Progenitor cell of endocrine pancreas (in vitro differentiated cells): ENCODE data around the gene NRXN2. TPM values are rescaled to one million over a fixed set of nuclear protein-coding genes. Genes with fewer than 3 reads are reported as not detected.

Experiments used
- DNase-seq: peaks from one replicate; pipeline ENCODE4 v3.0.0; 2021; ENCODE audit warnings: low spot score; ENCODE audit not compliant: unreplicated experiment
- H3K27ac Mint-ChIP-seq: 2 replicates; pipeline ENCODE4 v1.8.0; 2021; ENCODE audit warnings: mild to moderate bottlenecking, moderate library complexity, mixed read lengths
- H3K27me3 Mint-ChIP-seq: 2 replicates; pipeline ENCODE4 v1.8.0; 2021; ENCODE audit warnings: mixed read lengths
- H3K36me3 Mint-ChIP-seq: 2 replicates; pipeline ENCODE4 v1.8.0; 2022; ENCODE audit warnings: mixed read lengths; ENCODE audit not compliant: insufficient read depth
- H3K4me1 Mint-ChIP-seq: 2 replicates; pipeline ENCODE4 v1.8.0; 2021; ENCODE audit warnings: low read depth, mixed read lengths
- H3K4me3 Mint-ChIP-seq: 2 replicates; pipeline ENCODE4 v1.8.0; 2021; ENCODE audit warnings: low read depth, mild to moderate bottlenecking, moderate library complexity, mixed read lengths
- H3K9me3 Mint-ChIP-seq: 2 replicates; pipeline ENCODE4 v1.8.0; 2021; ENCODE audit warnings: low read depth, mixed read lengths
- CTCF ChIP-seq: fragments of 200-600 bp; sonication (generic); IDR thresholded peaks from one replicate; pipeline ENCODE4 v1.5.0; 2021; ENCODE audit warnings: antibody characterized with exemption, mild to moderate bottlenecking; ENCODE audit not compliant: unreplicated experiment
- total RNA-seq: library from RNA; stranded (reverse); gene quantifications from 2 replicates; pipeline ENCODE4 v1.2.1, GENCODE V29; 2021

NRXN2 gene
- total RNA-seq, 1 donor from 2014 or later = 0.17 TPM

- Mint-ChIP-seq H3K9me3 (no peaks in the 10 kb centered on the region), H3K27ac (no peak overlapping the region), H3K4me3 (no peak overlapping the region), H3K27me3 (peaks cover 26% of the 10 kb centered on the region), H3K4me1 (no peaks in the 10 kb centered on the region), H3K36me3 (no peaks in the 10 kb centered on the region)
- no peak for DNase-seq
- no peak for TF ChIP-seq CTCF
These were observed 118.3 kb downstream of the NRXN2 start for GRCh38 chr11:64604458-64605243.

DNA sequence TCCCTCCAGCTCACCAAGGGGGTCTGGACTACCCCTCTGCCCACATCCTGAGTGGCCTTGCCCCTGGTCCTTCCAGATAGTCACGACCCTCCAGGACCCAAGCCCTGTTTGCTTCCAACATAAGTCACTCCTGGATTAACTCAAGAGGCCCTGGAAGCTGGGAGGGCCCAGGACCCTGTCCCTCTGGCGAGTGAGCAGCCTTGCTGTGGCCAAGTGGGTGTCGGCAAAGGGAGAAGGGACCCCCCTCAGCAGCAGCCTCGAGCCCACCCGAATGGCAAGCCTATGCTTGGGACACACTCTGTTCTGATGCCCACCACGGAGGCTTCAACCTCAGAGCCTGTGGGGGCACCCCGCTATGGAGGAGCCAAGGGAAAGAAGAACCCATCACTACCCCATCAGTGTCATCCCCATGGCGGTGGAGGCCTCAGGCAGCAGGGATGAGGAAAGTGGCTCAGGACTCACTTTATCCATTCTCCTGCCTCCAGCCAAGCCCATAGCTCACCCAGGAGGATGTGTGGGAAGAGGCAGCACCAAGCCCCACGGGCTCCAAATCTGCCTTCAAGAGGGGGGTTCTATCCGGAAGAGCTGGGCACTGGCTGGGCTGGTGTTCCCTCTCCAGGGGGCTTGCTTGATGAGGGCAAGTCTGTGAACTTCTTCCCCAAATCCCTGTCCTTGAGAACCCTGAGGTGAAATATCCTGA is 119.4 kb downstream of the NRXN2 start:
- Mint-ChIP-seq H3K9me3 (no peaks in the 10 kb centered on the region), H3K27ac (no peak overlapping the region), H3K36me3 (no peaks in the 10 kb centered on the region), H3K27me3 (peaks cover 24% of the 10 kb centered on the region), H3K4me1 (no peaks in the 10 kb centered on the region), H3K4me3 (no peak overlapping the region)
- DNase-seq = no peak
- no peak for TF ChIP-seq CTCF

- H3K36me3 Mint-ChIP-seq = no peaks in the 10 kb centered on the region
- TF ChIP-seq CTCF = no peak
- DNase-seq = no peak
- no peaks in the 10 kb centered on the region for H3K4me1 Mint-ChIP-seq
- H3K27me3 Mint-ChIP-seq = peaks cover 19% of the 10 kb centered on the region
- H3K4me3 Mint-ChIP-seq = no peak overlapping the region
- H3K27ac Mint-ChIP-seq = no peak overlapping the region
- no peaks in the 10 kb centered on the region for H3K9me3 Mint-ChIP-seq
These were observed 120.4 kb downstream of the NRXN2 start for GRCh38 chr11:64602466-64603070.

DNA sequence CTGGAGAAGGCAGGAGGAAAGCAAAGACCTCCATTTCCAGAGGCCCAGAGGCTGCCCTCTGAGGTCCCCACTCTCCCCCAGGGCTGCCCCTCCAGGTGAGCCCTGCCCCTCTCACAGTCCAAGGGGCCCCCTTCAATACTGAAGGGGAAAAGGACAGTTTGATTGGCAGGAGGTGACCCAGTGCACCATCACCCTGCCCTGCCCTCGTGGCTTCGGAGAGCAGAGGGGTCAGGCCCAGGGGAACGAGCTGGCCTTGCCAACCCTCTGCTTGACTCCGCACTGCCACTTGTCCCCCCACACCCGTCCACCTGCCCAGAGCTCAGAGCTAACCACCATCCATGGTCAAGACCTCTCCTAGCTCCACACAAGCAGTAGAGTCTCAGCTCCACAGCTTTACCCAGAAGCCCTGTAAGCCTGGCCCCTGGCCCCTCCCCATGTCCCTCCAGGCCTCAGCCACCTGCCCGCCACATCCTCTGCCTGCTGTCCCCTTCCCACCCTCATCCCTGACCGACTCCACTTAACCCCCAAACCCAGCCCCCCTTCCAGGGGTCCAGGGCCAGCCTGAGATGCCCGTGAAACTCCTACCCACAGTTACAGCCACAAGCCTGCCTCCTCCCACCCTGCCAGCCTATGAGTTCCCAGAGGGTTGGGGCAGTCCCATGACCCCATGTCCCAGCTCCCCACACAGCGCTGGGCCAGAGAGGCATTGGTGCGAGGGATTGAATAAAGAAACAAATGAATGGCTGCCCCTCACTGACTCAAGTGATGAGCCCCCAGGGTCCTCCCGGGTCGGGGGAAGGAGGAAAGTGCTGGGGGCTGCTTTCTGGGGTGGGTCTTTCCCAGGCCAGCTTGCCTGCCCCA is 121.2 kb downstream of the NRXN2 start:
- no peaks in the 10 kb centered on the region for H3K36me3 Mint-ChIP-seq
- peaks cover 24% of the 10 kb centered on the region for H3K27me3 Mint-ChIP-seq
- no peaks in the 10 kb centered on the region for H3K4me1 Mint-ChIP-seq
- no peak overlapping the region for H3K27ac Mint-ChIP-seq
- no peak for TF ChIP-seq CTCF
- no peak for DNase-seq
- no peak overlapping the region for H3K4me3 Mint-ChIP-seq
- H3K9me3 Mint-ChIP-seq = no peaks in the 10 kb centered on the region
